GM12878 (cell line): ENCODE measurements around the gene HOXB6. TPM values are rescaled to one million over a fixed set of nuclear protein-coding genes. Genes with fewer than 3 reads are reported as not detected.

ENCODE experiments used
- ASH2L ChIP-seq: fragments of 300-600, 200-600 bp; sonication (generic); IDR thresholded peaks from 2 replicates; pipeline ENCODE4 v1.6.1; 2017; ENCODE audit warnings: low read depth, mild to moderate bottlenecking, borderline replicate concordance
- CBFB ChIP-seq: IDR thresholded peaks from 2 replicates; pipeline ENCODE4 v1.6.1; 2016; ENCODE audit warnings: antibody characterized with exemption, low read depth
- EED ChIP-seq: sonication (generic); IDR thresholded peaks from 2 replicates; pipeline ENCODE4 v1.6.1; 2016; ENCODE audit warnings: antibody characterized with exemption, low read depth
- FOS ChIP-seq: IDR thresholded peaks from 3 replicates; pipeline ENCODE4 v1.6.1; 2011; ENCODE audit warnings: borderline replicate concordance; ENCODE audit not compliant: insufficient read length; ENCODE audit errors: extremely low read depth
- GATAD2B ChIP-seq: fragments of 450-650 bp; conservative IDR thresholded peaks from 2 replicates; pipeline ENCODE4 v1.6.1; 2017; ENCODE audit warnings: low read depth, mild to moderate bottlenecking, moderate library complexity
- JUND ChIP-seq: IDR thresholded peaks from 2 replicates; pipeline ENCODE4 v1.6.1; 2012; ENCODE audit warnings: low read depth, mild to moderate bottlenecking, low read length, improper control_type of control experiment, moderate library complexity
- KAT2A ChIP-seq: conservative IDR thresholded peaks from 2 replicates; pipeline ENCODE4 v1.6.1; 2011; ENCODE audit warnings: low read depth, low read length; ENCODE audit not compliant: control insufficient read depth
- MAX ChIP-seq: IDR thresholded peaks from 2 replicates; pipeline ENCODE4 v1.6.1; 2012; ENCODE audit warnings: low read depth, low read length, improper control_type of control experiment
- NFIC ChIP-seq: IDR thresholded peaks from 2 replicates; pipeline ENCODE4 v1.6.1; 2012; ENCODE audit warnings: low read depth, mild to moderate bottlenecking, inconsistent platforms, low read length, moderate library complexity
- PAX5 ChIP-seq: IDR thresholded peaks from 2 replicates; pipeline ENCODE4 v1.6.1; 2011; ENCODE audit warnings: low read depth, low read length, borderline replicate concordance
- RFX5 ChIP-seq: IDR thresholded peaks from 2 replicates; pipeline ENCODE4 v1.6.1; 2011; ENCODE audit warnings: low read depth, low read length, improper control_type of control experiment
- SPI1 ChIP-seq: IDR thresholded peaks from 2 replicates; pipeline ENCODE4 v1.6.1; 2011; ENCODE audit warnings: low read depth, mild to moderate bottlenecking, low read length, moderate library complexity, borderline replicate concordance; ENCODE audit not compliant: insufficient read depth
- SUPT20H ChIP-seq: IDR thresholded peaks from 2 replicates; pipeline ENCODE4 v1.6.1; 2011; ENCODE audit warnings: low read depth, mild to moderate bottlenecking, low read length, moderate library complexity, borderline replicate concordance; ENCODE audit not compliant: control insufficient read depth
- TAF1 ChIP-seq: IDR thresholded peaks from 2 replicates; pipeline ENCODE4 v1.6.1; 2011; ENCODE audit warnings: mild to moderate bottlenecking, low read depth, low read length, borderline replicate concordance
- TCF7 ChIP-seq: IDR thresholded peaks from 2 replicates; pipeline ENCODE4 v1.6.1; 2014; ENCODE audit warnings: antibody characterized with exemption, borderline replicate concordance
- WRNIP1 ChIP-seq: IDR thresholded peaks from 2 replicates; pipeline ENCODE4 v1.6.1; 2011; ENCODE audit warnings: low read depth, low read length, improper control_type of control experiment, borderline replicate concordance
- ZBTB40 ChIP-seq: fragments of 450-650 bp; IDR thresholded peaks from 2 replicates; pipeline ENCODE4 v1.6.1; 2016; ENCODE audit warnings: mild to moderate bottlenecking, moderate library complexity, borderline replicate concordance
- ZNF24 ChIP-seq: fragments of 450-650 bp; IDR thresholded peaks from 2 replicates; pipeline ENCODE4 v1.6.1; 2017; ENCODE audit warnings: antibody characterized with exemption, mild to moderate bottlenecking
- ZNF274 ChIP-seq: IDR thresholded peaks from one replicate; pipeline ENCODE4 v1.8.0; 2011; ENCODE audit not compliant: insufficient read length, insufficient read depth
- ZZZ3 ChIP-seq: IDR thresholded peaks from 2 replicates; pipeline ENCODE4 v1.6.1; 2011; ENCODE audit warnings: low read depth; ENCODE audit not compliant: control insufficient read depth, insufficient read length
- polyA plus RNA-seq, 11 experiments: library from polyadenylated mRNA; depleted of rRNA in 4 of 11; unstranded in 6 of 11; stranded (reverse) in 5 of 11; fragments of >200 nt; fragmentation: Nextera tagmentation in 4 of 11; fragmentation: Illumina TruSeq in 1 of 11; extraction: Ambion mirVana in 4 of 11; extraction: Trizol in 1 of 11; gene quantifications; 1 replicate in 1 of 11; 2 replicates in 10 of 11; pipeline versions ENCODE4 v1.2.1 to v1.2.3, GENCODE V29; 2011 to 2016; ENCODE audit warnings: inconsistent platforms in 2 of 11, missing spikeins in 2 of 11, low read depth in 1 of 11
- total RNA-seq, 4 experiments: library from RNA; depleted of rRNA in 3 of 4; stranded (reverse); fragments of >200 nt in 3 of 4; fragmentation: Illumina TruSeq in 1 of 4; extraction: Trizol in 1 of 4; gene quantifications; 2 replicates each; pipeline versions ENCODE4 v1.2.1 to v1.2.3, GENCODE V29; 2013 to 2021

The HOXB6 gene
- total and polyA plus RNA-seq, 10 of the 15 experiments (the other 5 are each of a cell fraction or from before 2014, with no cell fraction given): 0.04 to 0.51 (median 0.09) TPM; not detected in 2

GRCh38 chr17:48578616-48579470 is 25.9 kb downstream of the HOXB6 start (continued):
- peak; percentile 14; the same call in 1 of the 2 replicates for TF ChIP-seq SPI1
- TF ChIP-seq TCF7: no peak
- no peak for TF ChIP-seq SUPT20H
- 0 out of 2 replicates have a peak, but pooled peaks have one; percentile 15 for TF ChIP-seq GATAD2B
- no peak for TF ChIP-seq FOS
- TF ChIP-seq CBFB: no peak
- TF ChIP-seq PAX5: no peak
- no peak for TF ChIP-seq WRNIP1
- TF ChIP-seq ZNF274: no peak
- no peak for TF ChIP-seq NFIC
- no peak for TF ChIP-seq RFX5
- TF ChIP-seq KAT2A: no peak
- TF ChIP-seq JUND: no peak
- TF ChIP-seq EED: no peak
- TF ChIP-seq ASH2L: no peak
- no peak for TF ChIP-seq MAX
- no peak for TF ChIP-seq ZNF24
- 0 out of 2 replicates have a peak, but pooled peaks have one; percentile 2 for TF ChIP-seq TAF1
- 0 out of 2 replicates have a peak, but pooled peaks have one; percentile 31 for TF ChIP-seq ZBTB40
- no peak for TF ChIP-seq ZZZ3
